ENCODE data around the gene NACC2.
"Not testable (repeated sequence)": the region's sequence is repeated elsewhere in the genome, so short reads cannot be mapped to it uniquely, and the experiment has no call there.

Gene NACC2

DNA sequence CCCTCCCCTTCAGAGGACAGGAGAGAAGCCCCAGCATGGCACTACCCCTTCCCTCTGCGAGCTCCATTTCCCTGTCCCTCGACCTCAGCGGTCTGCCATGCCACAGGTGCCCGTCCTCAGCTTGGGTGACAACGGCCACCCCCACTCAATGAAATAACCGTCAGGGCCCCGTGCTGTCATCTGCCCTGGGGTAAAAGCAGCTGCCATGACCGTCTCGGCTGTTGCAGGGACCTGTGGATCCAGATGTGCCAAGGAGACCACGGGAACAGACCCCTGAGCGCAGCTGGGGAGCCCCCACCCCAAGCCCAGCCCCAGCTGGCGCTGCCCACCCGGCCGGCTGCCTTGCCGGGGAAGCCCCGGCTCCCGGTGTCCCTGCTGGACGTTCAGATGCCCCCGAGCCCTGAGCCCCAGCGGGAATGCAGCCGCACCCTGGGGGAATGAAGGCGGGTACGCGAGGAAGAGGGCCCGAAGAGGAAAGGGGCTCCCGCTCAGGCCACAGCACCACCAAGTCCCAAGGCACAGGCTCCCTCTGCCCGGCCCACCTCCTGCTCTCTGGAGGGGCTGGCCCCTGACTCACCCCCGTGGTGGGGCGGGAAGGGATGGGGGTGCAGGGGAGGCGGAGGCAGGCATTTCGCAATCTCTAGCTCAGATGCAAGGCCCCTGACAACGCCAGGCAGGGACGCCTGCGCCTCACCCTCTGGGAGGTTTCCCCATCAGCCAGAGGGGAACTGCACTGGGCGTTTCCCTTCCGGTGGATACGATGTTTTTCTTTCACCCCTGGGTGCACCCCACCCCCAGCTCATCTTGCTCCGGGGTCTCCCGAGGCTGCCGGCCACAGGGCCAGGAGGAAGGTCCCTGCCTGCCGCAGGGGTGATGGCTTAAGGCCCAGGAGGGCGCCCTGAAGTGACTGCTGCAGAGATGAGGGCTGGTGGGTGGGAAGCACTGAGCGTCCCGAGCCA, 49.2 kb downstream of the NACC2 start:
- DNase-seq (ENCODE audit: low read depth) = no peak

GRCh38 chr9:136044971-136045594, 50.0 kb downstream of the NACC2 start:
- DNase-seq (ENCODE audit: low read depth) = no peak

- no peak for DNase-seq (ENCODE audit: low read depth)
These were observed 50.7 kb downstream of the NACC2 start for GRCh38 chr9:136044207-136044970.

DNA sequence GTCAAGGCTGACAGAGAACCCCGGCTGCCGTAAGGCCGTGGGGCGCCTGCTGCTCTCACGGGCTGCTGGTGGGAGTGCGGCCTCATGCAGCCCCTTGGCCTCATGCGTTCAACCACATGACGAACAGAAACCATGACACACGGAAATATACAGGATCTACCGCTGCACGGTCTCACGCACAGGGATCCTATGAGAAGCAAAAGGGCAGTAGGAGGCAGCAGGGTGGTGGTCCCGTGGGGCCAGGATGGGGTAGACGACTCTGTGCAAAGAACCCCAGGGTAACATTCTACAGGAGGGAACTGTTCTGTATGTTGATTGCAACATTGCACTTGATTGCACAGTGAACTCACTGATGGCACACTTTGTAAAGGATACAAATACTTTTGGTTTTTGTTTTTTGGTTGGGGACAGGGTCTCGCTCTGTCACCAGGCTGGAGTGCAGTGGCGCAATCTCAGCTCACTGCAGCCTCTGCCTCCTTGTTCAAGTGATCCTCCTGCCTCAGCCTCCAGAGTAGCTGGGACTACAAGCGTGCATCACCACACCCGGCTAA, 51.6 kb downstream of the NACC2 start:
- DNase-seq (ENCODE audit: low read depth) = no peak

GRCh38 chr9:136042541-136042940, 52.5 kb downstream of the NACC2 start:
- DNase-seq (ENCODE audit: low read depth) = no peak

DNA sequence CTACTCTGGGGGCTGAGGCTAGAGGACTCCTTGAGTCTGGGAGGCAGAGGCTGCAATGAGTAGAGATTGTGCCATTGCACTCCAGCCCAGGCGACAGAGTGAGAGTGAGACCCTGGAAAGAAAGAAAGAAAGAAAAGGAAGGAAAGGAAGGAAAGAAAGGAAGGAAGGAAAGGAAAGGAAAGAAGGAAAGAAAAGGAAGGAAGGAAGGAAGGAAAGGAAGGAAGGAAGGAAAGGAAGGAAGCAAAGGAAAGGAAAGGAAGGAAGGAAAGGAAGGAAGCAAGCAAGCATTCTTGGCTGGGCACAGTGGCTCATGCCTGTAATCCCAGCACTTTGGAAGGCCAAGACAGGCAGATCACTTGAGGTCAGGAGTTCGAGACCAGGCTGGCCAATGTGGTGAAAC, 54.2 kb downstream of the NACC2 start:
- DNase-seq (ENCODE audit: low read depth) = not testable (repeated sequence)

DNA sequence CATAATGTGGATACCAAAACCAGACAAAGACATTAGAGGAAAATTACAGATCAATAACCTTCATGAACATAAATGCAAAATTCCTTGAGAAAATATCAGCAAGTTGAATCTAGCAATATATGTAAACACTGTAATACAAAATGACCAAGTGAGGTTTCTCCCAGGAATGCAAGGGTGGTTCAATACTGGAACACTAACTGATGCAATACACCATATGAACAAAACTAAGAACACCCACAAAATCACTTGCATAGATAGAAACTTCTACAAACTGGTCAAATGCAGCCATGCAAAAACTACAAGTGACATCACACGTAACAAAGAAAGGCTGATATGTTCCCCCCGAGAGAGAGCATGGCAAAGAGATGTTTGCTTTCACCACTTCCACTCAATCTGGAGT, 55.6 kb downstream of the NACC2 start:
- no peak for DNase-seq (ENCODE audit: low read depth)

GRCh38 chr9:136036848-136037247, 58.2 kb downstream of the NACC2 start:
- DNase-seq (ENCODE audit: low read depth) = no peak

DNA sequence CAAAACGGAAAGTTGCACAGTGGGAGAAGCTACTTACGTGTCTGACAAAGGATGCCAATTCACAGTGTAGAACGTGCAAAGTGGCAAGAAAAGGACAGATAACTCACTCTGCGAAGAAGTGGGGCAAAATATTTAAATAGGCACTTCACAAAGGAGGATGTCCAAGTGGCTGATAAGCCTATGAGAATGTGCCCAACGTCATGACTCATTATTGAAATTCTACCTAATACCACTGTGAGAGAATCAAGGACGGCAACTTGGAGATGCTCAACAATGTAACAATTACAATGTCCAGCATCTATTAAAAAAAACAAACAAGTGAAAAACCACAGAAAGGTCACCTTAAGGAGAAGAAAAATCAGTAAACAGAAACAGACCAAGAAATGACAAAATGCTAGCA, 59.0 kb downstream of the NACC2 start:
- no peak for DNase-seq (ENCODE audit: low read depth)

- no peak for DNase-seq (ENCODE audit: low read depth)
These were observed 63.1 kb downstream of the NACC2 start for GRCh38 chr9:136031741-136032730.

- no peak for DNase-seq (ENCODE audit: low read depth)
These were observed 64.0 kb downstream of the NACC2 start for GRCh38 chr9:136031094-136031493.

GRCh38 chr9:136029556-136029955, 65.5 kb downstream of the NACC2 start:
- DNase-seq (ENCODE audit: low read depth) = no peak

- no peak for DNase-seq (ENCODE audit: low read depth)
These were observed 66.2 kb downstream of the NACC2 start for GRCh38 chr9:136028760-136029470.

DNA sequence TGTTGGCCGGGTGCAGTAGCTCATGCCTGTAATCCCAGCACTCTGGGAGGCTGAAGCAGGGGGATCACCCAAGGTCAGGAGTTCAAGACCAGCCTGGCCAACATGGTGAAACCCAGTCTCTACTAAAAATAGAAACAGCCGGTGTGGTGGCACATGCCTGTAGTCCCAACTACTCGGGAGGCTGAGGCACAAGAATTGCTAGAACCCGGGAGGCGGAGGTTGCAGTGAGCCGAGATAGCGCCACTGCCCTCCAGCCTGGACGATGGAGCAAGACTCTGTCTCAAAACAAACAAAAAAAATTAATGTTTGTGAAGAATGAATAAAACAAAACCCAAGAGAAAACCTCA, 68.2 kb downstream of the NACC2 start:
- not testable (repeated sequence) for DNase-seq (ENCODE audit: low read depth)

- DNase-seq (ENCODE audit: low read depth) = no peak
These were observed 68.7 kb downstream of the NACC2 start for GRCh38 chr9:136026266-136026942.

DNA sequence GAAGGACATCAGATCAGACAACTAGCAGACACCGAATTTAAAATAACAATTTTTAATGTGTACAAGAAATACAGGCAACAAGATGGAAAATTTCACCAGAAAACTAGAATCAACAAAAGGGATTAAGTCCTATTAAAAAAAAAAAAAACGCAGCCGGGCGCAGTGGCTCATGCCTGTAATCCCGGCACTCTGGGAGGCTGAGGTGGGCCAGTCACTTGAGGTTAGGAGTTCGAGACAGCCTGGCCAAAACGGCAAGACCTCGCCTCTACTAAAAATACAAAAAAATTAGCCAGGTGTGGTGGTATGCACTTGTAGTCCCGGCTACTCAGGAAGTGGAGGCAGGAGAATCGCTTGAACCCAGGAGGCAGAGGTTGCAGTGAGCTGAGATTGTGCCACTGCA, 69.6 kb downstream of the NACC2 start:
- DNase-seq (ENCODE audit: low read depth) = no peak

- no peak for DNase-seq (ENCODE audit: low read depth)
These were observed 70.3 kb downstream of the NACC2 start for GRCh38 chr9:136024696-136025316.

DNA sequence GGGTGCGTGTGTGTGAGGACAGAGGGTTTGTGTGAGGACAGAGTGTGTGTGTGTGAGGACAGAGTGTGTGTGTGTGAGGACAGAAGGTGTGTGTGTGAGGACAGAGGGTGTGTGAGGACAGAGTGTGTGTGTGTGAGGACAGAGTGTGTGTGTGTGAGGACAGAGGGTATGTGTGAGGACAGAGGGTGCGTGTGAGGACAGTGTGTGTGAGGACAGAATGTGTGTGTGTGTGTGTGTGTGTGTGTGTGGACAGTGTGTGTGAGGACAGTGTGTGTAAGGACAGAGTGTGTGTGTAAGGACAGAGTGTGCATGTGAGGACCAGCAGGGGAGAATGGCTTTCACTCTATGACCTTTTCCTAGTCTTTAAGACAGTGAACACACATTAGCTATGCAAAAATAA, 70.8 kb downstream of the NACC2 start:
- no peak for DNase-seq (ENCODE audit: low read depth)

DNA sequence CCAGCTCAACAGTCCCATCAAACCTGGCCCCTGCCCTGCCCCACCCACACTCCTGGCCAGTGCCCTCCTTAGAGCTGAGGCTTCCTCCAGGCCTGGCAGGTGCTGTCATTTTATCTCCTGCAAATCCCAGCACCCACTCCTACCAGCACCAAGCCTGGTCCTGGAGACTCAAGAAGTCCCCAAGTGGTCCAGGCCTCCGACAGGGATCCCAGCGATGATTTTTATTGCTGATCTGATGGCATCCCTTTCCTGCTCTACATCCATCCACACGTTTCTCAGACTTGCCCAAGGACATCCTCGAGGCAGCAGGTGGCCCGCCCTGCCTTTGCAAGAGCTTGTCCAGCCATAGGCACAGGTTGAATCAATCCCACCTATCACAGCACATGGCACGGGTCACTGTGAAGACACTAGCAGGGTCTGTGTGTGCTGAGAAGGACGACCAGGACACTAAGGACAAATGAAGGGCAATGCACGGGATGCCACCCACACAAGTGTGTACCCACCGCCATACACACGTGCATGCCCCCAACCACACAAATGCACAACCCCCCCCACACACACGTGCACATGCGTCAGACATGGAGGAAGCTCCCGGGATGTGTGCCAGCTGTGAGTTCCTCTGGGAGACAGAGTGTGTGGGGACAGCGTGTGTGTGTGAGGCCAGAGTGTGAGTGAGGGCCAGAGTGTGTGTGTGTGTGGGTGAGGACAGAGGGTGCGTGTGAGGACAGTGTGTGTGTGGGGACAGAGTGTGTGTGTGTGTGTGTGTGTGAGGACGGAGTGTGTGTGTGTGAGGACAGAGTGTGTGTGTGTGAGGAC, 71.5 kb downstream of the NACC2 start:
- no peak for DNase-seq (ENCODE audit: low read depth)
